ENCODE results near the gene MYH11. TPM values are rescaled to one million over a fixed set of nuclear protein-coding genes. Genes with fewer than 3 reads are reported as not detected.

Gene MYH11
- total and polyA plus RNA-seq, 2 experiments from 2014 or later: 1.6 to 5.9 TPM

DNA sequence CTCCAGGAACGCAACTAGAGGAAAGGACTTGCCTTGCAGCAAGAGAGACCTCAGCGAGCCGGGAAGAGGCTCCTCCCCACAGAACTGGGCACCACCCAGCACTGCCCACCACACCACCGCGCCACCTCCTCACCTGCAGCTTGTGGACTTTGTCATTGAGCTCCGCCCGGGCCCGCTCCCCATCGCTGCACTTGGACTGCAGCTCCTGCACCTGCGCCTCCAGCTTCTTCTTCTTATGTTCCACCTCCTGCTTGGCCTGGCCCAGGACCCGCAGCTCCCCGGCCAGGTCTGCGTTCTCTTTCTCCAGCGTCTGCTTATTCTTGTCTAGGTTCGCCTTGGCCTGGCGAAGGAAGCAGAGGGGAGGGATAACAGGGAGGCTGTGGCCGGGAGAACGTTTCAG is 130.1 kb downstream of the MYH11 start:
- Mint-ChIP-seq H3K9me3 (no peaks in the 10 kb centered on the region), H3K4me3 (no peak overlapping the region), H3K36me3 (ENCODE audit: low read depth) (peaks cover 11% of the 10 kb centered on the region; the same call in 2 of the 3 replicates), H3K4me1 (no peaks in the 10 kb centered on the region), H3K27me3 (ENCODE audit: insufficient read depth, low read depth, poor library complexity) (no peaks in the 10 kb centered on the region), H3K27ac (no peak overlapping the region; the same call in 1 of the 2 replicates)
- ATAC-seq (peak; percentile 43; the same call in 1 of the 3 replicates), DNase-seq (ENCODE audit: low spot score) (no peak)
- Histone ChIP-seq H3K4me3 (no peak overlapping the region), H3K27me3 (ENCODE audit: insufficient read depth) (no peaks in the 10 kb centered on the region), H4K20me1 (replicated peaks; ENCODE audit: insufficient read depth) (no peaks in the 10 kb centered on the region), H3K4me2 (no peak overlapping the region), H2AFZ (no peak overlapping the region), H3K4me1 (ENCODE audit: insufficient read depth) (no peaks in the 10 kb centered on the region), H3K79me2 (replicated peaks; ENCODE audit: insufficient read depth) (no peaks in the 10 kb centered on the region), H3K36me3 (ENCODE audit: insufficient read depth) (no peaks in the 10 kb centered on the region), H3K27ac (ENCODE audit: low read depth) (no peak overlapping the region), H3F3A (replicated peaks; ENCODE audit: low read depth) (no peaks in the 10 kb centered on the region), H3K9me2 (ENCODE audit: insufficient read depth) (no peaks in the 10 kb centered on the region)
- TF ChIP-seq, protein P1, sequence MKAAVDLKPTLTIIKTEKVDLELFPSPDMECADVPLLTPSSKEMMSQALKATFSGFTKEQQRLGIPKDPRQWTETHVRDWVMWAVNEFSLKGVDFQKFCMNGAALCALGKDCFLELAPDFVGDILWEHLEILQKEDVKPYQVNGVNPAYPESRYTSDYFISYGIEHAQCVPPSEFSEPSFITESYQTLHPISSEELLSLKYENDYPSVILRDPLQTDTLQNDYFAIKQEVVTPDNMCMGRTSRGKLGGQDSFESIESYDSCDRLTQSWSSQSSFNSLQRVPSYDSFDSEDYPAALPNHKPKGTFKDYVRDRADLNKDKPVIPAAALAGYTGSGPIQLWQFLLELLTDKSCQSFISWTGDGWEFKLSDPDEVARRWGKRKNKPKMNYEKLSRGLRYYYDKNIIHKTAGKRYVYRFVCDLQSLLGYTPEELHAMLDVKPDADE (IDR thresholded peaks at IDR 0.05): no peak
- TF ChIP-seq NANOG (IDR thresholded peaks at IDR 0.05; ENCODE audit: borderline replicate concordance) (no peak), STAT1 (IDR thresholded peaks at IDR 0.05; ENCODE audit: unreplicated experiment) (no peak), POLR2AphosphoS5 (IDR thresholded peaks at IDR 0.05; ENCODE audit: low read depth) (no peak), ZNF331 (CRISPR knock-in tag; IDR thresholded peaks at IDR 0.05; ENCODE audit: low read depth) (no peak)
- TF ChIP-seq, protein P2, sequence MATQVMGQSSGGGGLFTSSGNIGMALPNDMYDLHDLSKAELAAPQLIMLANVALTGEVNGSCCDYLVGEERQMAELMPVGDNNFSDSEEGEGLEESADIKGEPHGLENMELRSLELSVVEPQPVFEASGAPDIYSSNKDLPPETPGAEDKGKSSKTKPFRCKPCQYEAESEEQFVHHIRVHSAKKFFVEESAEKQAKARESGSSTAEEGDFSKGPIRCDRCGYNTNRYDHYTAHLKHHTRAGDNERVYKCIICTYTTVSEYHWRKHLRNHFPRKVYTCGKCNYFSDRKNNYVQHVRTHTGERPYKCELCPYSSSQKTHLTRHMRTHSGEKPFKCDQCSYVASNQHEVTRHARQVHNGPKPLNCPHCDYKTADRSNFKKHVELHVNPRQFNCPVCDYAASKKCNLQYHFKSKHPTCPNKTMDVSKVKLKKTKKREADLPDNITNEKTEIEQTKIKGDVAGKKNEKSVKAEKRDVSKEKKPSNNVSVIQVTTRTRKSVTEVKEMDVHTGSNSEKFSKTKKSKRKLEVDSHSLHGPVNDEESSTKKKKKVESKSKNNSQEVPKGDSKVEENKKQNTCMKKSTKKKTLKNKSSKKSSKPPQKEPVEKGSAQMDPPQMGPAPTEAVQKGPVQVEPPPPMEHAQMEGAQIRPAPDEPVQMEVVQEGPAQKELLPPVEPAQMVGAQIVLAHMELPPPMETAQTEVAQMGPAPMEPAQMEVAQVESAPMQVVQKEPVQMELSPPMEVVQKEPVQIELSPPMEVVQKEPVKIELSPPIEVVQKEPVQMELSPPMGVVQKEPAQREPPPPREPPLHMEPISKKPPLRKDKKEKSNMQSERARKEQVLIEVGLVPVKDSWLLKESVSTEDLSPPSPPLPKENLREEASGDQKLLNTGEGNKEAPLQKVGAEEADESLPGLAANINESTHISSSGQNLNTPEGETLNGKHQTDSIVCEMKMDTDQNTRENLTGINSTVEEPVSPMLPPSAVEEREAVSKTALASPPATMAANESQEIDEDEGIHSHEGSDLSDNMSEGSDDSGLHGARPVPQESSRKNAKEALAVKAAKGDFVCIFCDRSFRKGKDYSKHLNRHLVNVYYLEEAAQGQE (IDR thresholded peaks at IDR 0.05; ENCODE audit: unreplicated experiment): no peak
- TF ChIP-seq, protein P3, sequence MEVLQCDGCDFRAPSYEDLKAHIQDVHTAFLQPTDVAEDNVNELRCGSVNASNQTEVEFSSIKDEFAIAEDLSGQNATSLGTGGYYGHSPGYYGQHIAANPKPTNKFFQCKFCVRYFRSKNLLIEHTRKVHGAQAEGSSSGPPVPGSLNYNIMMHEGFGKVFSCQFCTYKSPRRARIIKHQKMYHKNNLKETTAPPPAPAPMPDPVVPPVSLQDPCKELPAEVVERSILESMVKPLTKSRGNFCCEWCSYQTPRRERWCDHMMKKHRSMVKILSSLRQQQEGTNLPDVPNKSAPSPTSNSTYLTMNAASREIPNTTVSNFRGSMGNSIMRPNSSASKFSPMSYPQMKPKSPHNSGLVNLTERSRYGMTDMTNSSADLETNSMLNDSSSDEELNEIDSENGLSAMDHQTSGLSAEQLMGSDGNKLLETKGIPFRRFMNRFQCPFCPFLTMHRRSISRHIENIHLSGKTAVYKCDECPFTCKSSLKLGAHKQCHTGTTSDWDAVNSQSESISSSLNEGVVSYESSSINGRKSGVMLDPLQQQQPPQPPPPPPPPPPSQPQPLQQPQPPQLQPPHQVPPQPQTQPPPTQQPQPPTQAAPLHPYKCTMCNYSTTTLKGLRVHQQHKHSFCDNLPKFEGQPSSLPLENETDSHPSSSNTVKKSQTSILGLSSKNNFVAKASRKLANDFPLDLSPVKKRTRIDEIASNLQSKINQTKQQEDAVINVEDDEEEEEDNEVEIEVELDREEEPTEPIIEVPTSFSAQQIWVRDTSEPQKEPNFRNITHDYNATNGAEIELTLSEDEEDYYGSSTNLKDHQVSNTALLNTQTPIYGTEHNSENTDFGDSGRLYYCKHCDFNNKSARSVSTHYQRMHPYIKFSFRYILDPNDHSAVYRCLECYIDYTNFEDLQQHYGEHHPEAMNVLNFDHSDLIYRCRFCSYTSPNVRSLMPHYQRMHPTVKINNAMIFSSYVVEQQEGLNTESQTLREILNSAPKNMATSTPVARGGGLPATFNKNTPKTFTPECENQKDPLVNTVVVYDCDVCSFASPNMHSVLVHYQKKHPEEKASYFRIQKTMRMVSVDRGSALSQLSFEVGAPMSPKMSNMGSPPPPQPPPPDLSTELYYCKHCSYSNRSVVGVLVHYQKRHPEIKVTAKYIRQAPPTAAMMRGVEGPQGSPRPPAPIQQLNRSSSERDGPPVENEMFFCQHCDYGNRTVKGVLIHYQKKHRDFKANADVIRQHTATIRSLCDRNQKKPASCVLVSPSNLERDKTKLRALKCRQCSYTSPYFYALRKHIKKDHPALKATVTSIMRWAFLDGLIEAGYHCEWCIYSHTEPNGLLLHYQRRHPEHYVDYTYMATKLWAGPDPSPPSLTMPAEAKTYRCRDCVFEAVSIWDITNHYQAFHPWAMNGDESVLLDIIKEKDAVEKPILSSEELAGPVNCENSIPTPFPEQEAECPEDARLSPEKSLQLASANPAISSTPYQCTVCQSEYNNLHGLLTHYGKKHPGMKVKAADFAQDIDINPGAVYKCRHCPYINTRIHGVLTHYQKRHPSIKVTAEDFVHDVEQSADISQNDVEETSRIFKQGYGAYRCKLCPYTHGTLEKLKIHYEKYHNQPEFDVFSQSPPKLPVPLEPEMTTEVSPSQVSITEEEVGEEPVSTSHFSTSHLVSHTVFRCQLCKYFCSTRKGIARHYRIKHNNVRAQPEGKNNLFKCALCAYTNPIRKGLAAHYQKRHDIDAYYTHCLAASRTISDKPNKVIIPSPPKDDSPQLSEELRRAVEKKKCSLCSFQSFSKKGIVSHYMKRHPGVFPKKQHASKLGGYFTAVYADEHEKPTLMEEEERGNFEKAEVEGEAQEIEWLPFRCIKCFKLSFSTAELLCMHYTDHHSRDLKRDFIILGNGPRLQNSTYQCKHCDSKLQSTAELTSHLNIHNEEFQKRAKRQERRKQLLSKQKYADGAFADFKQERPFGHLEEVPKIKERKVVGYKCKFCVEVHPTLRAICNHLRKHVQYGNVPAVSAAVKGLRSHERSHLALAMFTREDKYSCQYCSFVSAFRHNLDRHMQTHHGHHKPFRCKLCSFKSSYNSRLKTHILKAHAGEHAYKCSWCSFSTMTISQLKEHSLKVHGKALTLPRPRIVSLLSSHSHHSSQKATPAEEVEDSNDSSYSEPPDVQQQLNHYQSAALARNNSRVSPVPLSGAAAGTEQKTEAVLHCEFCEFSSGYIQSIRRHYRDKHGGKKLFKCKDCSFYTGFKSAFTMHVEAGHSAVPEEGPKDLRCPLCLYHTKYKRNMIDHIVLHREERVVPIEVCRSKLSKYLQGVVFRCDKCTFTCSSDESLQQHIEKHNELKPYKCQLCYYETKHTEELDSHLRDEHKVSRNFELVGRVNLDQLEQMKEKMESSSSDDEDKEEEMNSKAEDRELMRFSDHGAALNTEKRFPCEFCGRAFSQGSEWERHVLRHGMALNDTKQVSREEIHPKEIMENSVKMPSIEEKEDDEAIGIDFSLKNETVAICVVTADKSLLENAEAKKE (CRISPR knock-in tag; IDR thresholded peaks at IDR 0.05): no peak
